H1 (cell line): ENCODE results near the gene MARCHF10. TPM values are rescaled to one million over a fixed set of nuclear protein-coding genes. Genes with fewer than 3 reads are reported as not detected.
A peak's percentile ranks its signal among the peaks of the same experiment; 100 is the strongest.

Experiments
- CTCF ChIA-PET: fragments of 300-600 bp; sonication (Branson Sonifier 250); formaldehyde crosslinking; loops from one replicate; lab custom pipeline; 2021; ENCODE audit not compliant: partially characterized antibody; lab: Charles Lee
- POLR2A ChIA-PET: fragments of 300-600 bp; sonication (Branson Sonifier 250); formaldehyde crosslinking; loops from one replicate; lab custom pipeline; 2021; ENCODE audit warnings: inconsistent platforms; ENCODE audit not compliant: partially characterized antibody; lab: Charles Lee
- DNase-seq, 2 experiments: peaks; one replicate each; pipeline versions ENCODE4 v3.0.0 to v3.0.0-alpha.2; 2010 to 2022; ENCODE audit warnings: low spot score in 2 of 2, low read depth in 1 of 2, mixed read lengths in 1 of 2
- FAIRE-seq: peaks from 2 replicates; lab custom pipeline; 2011; peaks lifted over from hg19 to GRCh38; lab: Jason Lieb, UNC
- H2AFZ ChIP-seq: 2 replicates; pipeline ENCODE4 v1.8.1; 2012; ENCODE audit warnings: low read length, inconsistent platforms
- H2AK5ac ChIP-seq: 2 replicates; pipeline ENCODE4 v1.6.1; 2013; ENCODE audit warnings: low read depth, low read length
- H2BK120ac ChIP-seq: replicated peaks from 2 replicates; pipeline ENCODE3; 2013; ENCODE audit warnings: low read depth, low read length, inconsistent platforms
- H2BK12ac ChIP-seq: 2 replicates; pipeline ENCODE4 v1.6.1; 2013; ENCODE audit warnings: low read depth, low read length
- H2BK15ac ChIP-seq: 2 replicates; pipeline ENCODE4 v1.6.1; 2013; ENCODE audit warnings: low read length
- H2BK20ac ChIP-seq: 2 replicates; pipeline ENCODE4 v1.6.1; 2013; ENCODE audit warnings: low read length
- H2BK5ac ChIP-seq: 2 replicates; pipeline ENCODE4 v1.6.1; 2013; ENCODE audit warnings: low read depth, low read length
- H3K14ac ChIP-seq: 2 replicates; pipeline ENCODE4 v1.6.1; 2013; ENCODE audit warnings: inconsistent platforms; ENCODE audit not compliant: insufficient read length
- H3K18ac ChIP-seq: 2 replicates; pipeline ENCODE4 v1.6.1; 2013; ENCODE audit warnings: low read length; ENCODE audit errors: extremely low read depth
- H3K23ac ChIP-seq: 2 replicates; pipeline ENCODE4 v1.6.1; 2013; ENCODE audit warnings: inconsistent platforms; ENCODE audit not compliant: insufficient read length
- H3K23me2 ChIP-seq: 2 replicates; pipeline ENCODE4 v1.6.1; 2013; ENCODE audit warnings: low read depth, low read length
- H3K27ac ChIP-seq: 2 replicates; pipeline ENCODE4 v1.6.1; 2011; ENCODE audit warnings: low read depth, low read length, inconsistent platforms
- H3K27me3 ChIP-seq, 4 experiments: replicated peaks in 1 of 4; 1 replicate in 1 of 4; 2 replicates in 3 of 4; pipeline versions ENCODE4 v1.6.1 to v1.8.1; 2011 to 2013; ENCODE audit warnings: low read length in 3 of 4, mild to moderate bottlenecking in 3 of 4, inconsistent platforms in 2 of 4, mixed read lengths in 2 of 4, moderate library complexity in 1 of 4; ENCODE audit not compliant: control insufficient read depth in 3 of 4, insufficient read depth in 3 of 4; ENCODE audit errors: extremely low read depth in 1 of 4
- H3K36me3 ChIP-seq, 4 experiments: 2 replicates each; pipeline versions ENCODE4 v1.6.1 to v1.8.1; 2011 to 2013; ENCODE audit warnings: mild to moderate bottlenecking in 4 of 4, low read length in 3 of 4, moderate library complexity in 2 of 4, control low read depth in 1 of 4, inconsistent platforms in 1 of 4; ENCODE audit not compliant: insufficient read depth in 4 of 4, control insufficient read depth in 2 of 4
- H3K4ac ChIP-seq: replicated peaks from 2 replicates; pipeline ENCODE3; 2013; ENCODE audit warnings: low read length, low read depth, mixed read lengths, inconsistent platforms; ENCODE audit not compliant: insufficient read length
- H3K4me1 ChIP-seq, 4 experiments: replicated peaks in 1 of 4; 1 replicate in 1 of 4; 2 replicates in 3 of 4; pipeline versions ENCODE4 v1.6.1 to v1.8.1; 2011 to 2013; ENCODE audit warnings: low read length in 3 of 4, inconsistent platforms in 2 of 4, mixed read lengths in 1 of 4; ENCODE audit not compliant: insufficient read depth in 4 of 4, control insufficient read depth in 3 of 4
- H3K4me2 ChIP-seq, 2 experiments: 2 replicates each; pipeline versions ENCODE4 v1.6.1 to v1.8.1; 2011 to 2013; ENCODE audit warnings: low read depth in 2 of 2, low read length in 2 of 2, control low read depth in 1 of 2, inconsistent platforms in 1 of 2, mild to moderate bottlenecking in 1 of 2; ENCODE audit not compliant: insufficient read depth in 1 of 2
- H3K4me3 ChIP-seq, 4 experiments: fragments of 200-600, 300-600 bp in 1 of 4; sonication (generic), shearing (Covaris generic), sonication (Bioruptor Twin) in 1 of 4; 2 replicates each; pipeline versions ENCODE4 v1.5.1 to v1.8.1; 2011 to 2016; ENCODE audit warnings: low read length in 4 of 4, low read depth in 3 of 4, control low read depth in 2 of 4, inconsistent platforms in 2 of 4, mild to moderate bottlenecking in 2 of 4, mixed read lengths in 1 of 4, moderate library complexity in 1 of 4; ENCODE audit not compliant: insufficient read depth in 2 of 4; ENCODE audit errors: extremely low read depth in 1 of 4
- H3K56ac ChIP-seq: replicated peaks from 2 replicates; pipeline ENCODE3; 2013; ENCODE audit warnings: low read depth, mild to moderate bottlenecking, mixed read lengths, low read length, inconsistent platforms; ENCODE audit not compliant: insufficient read length
- H3K79me1 ChIP-seq: 2 replicates; pipeline ENCODE4 v1.6.1; 2013; ENCODE audit warnings: low read depth, low read length, control low read depth
- H3K79me2 ChIP-seq, 2 experiments: 2 replicates each; pipeline versions ENCODE4 v1.6.1 to v1.8.1; 2012 to 2013; ENCODE audit warnings: low read length in 2 of 2, mild to moderate bottlenecking in 2 of 2, inconsistent platforms in 1 of 2; ENCODE audit not compliant: insufficient read depth in 2 of 2, control insufficient read depth in 1 of 2
- H3K9ac ChIP-seq, 4 experiments: replicated peaks in 1 of 4; 1 replicate in 1 of 4; 2 replicates in 3 of 4; pipeline versions ENCODE4 v1.6.1 to v1.8.1; 2011 to 2013; ENCODE audit warnings: low read depth in 3 of 4, low read length in 3 of 4, control low read depth in 2 of 4, mild to moderate bottlenecking in 2 of 4, moderate library complexity in 2 of 4, inconsistent platforms in 1 of 4; ENCODE audit errors: extremely low read depth in 1 of 4
- H3K9me3 ChIP-seq, 2 experiments: 2 replicates each; pipeline versions ENCODE4 v1.6.1 to v1.8.1; 2012 to 2013; ENCODE audit warnings: mild to moderate bottlenecking in 2 of 2, moderate library complexity in 2 of 2, control low read depth in 1 of 2, inconsistent platforms in 1 of 2, low read depth in 1 of 2, low read length in 1 of 2, mixed read lengths in 1 of 2; ENCODE audit not compliant: insufficient read depth in 2 of 2
- H4K20me1 ChIP-seq, 2 experiments: replicated peaks in 1 of 2; 2 replicates each; pipeline versions ENCODE3 to v1.8.1; 2011 to 2013; ENCODE audit warnings: inconsistent platforms in 2 of 2, low read length in 2 of 2, mild to moderate bottlenecking in 1 of 2; ENCODE audit not compliant: insufficient read depth in 2 of 2, control insufficient read depth in 1 of 2
- H4K5ac ChIP-seq: 2 replicates; pipeline ENCODE4 v1.6.1; 2013; ENCODE audit warnings: low read length, low read depth, mixed read lengths, inconsistent platforms; ENCODE audit not compliant: insufficient read length
- H4K8ac ChIP-seq: 2 replicates; pipeline ENCODE4 v1.8.0; 2013; ENCODE audit warnings: mild to moderate bottlenecking, moderate library complexity, low read length, inconsistent platforms; ENCODE audit not compliant: insufficient read depth; ENCODE audit errors: extremely low read depth
- H4K91ac ChIP-seq: replicated peaks from 2 replicates; pipeline ENCODE3; 2013; ENCODE audit warnings: low read length, mixed read lengths, inconsistent platforms; ENCODE audit not compliant: insufficient read length
- CBX8 ChIP-seq: fragments of 300-800, 300-1000 bp; sonication (generic); IDR thresholded peaks from 2 replicates; pipeline ENCODE4 v1.7.1; 2016; ENCODE audit warnings: low read depth, low read length, borderline replicate concordance
- EGR1 ChIP-seq: IDR thresholded peaks from 2 replicates; pipeline ENCODE4 v1.6.1; 2011; ENCODE audit warnings: low read depth, low read length, borderline replicate concordance
- KDM4A ChIP-seq: IDR thresholded peaks from one replicate; pipeline ENCODE4 v1.7.1; 2012; ENCODE audit warnings: low read depth, mild to moderate bottlenecking, moderate library complexity, low read length, inconsistent platforms; ENCODE audit not compliant: severe bottlenecking
- RXRA ChIP-seq: IDR thresholded peaks from 2 replicates; pipeline ENCODE4 v1.6.1; 2011; ENCODE audit warnings: low read depth, mild to moderate bottlenecking, low read length, moderate library complexity; ENCODE audit not compliant: insufficient read depth
- SIX5 ChIP-seq: IDR thresholded peaks from 2 replicates; pipeline ENCODE4 v1.6.1; 2011; ENCODE audit warnings: mild to moderate bottlenecking, low read depth, low read length
- SUZ12 ChIP-seq: fragments of 200-600 bp; sonication (generic); IDR thresholded peaks from 2 replicates; pipeline ENCODE4 v1.6.1; 2012; ENCODE audit warnings: mild to moderate bottlenecking, inconsistent platforms, low read length, moderate library complexity, mixed read lengths
- WGBS, 2 experiments: shearing (Covaris generic) in 1 of 2; methylation state at CpG; one replicate each; pipeline versions ENCODE4 v1.1.6 to v1.1.7; 2013 to 2015; ENCODE audit warnings: low lambda C conversion rate in 2 of 2, mixed read lengths in 2 of 2, inconsistent platforms in 1 of 2, low coverage in 1 of 2, missing lambda C conversion rate in 1 of 2; ENCODE audit not compliant: insufficient replicate concordance in 2 of 2, insufficient coverage in 1 of 2, insufficient read length in 1 of 2; ENCODE audit errors: extremely low coverage in 1 of 2, missing lambda C conversion rate in 1 of 2; 5-methylcytosine and 5-hydroxymethylcytosine counted together
- polyA plus RNA-seq, 7 experiments: library from polyadenylated mRNA; depleted of rRNA in 3 of 7; stranded (reverse) in 5 of 7; unstranded in 2 of 7; fragments of >200 nt in 5 of 7; fragments of 200-250 nt in 2 of 7; gene quantifications; 1 replicate in 5 of 7; 2 replicates in 1 of 7; 4 replicates in 1 of 7; pipeline versions ENCODE4 v1.2.1 to v1.2.3, GENCODE V29; 2011 to 2013; ENCODE audit warnings: missing spikeins in 2 of 7, mixed read lengths in 2 of 7
- total RNA-seq: library from RNA; stranded (reverse); fragmentation: NEBNext Ultra II Directional; extraction: Animal tissue kit (Norgen Biotek cat#: 25700); gene quantifications from 2 replicates; pipeline ENCODE4 v1.2.1, GENCODE V29; 2021
- TF ChIP-seq, protein P1 (sequence below), 3 experiments: IDR thresholded peaks; 1 replicate in 2 of 3; 2 replicates in 1 of 3; pipeline versions ENCODE4 v1.5.1 to v1.6.1; 2011; ENCODE audit warnings: low read length in 3 of 3, mild to moderate bottlenecking in 3 of 3, inconsistent platforms in 2 of 3, low read depth in 1 of 3, moderate library complexity in 1 of 3; ENCODE audit not compliant: insufficient read depth in 1 of 3; ENCODE audit errors: control extremely low read depth in 1 of 3

The MARCHF10 gene
- total and polyA plus RNA-seq, 2 of the 8 experiments (the other 6 are each of a cell fraction or from before 2014, with no cell fraction given) = 0.48 to 0.73 TPM

DNA sequence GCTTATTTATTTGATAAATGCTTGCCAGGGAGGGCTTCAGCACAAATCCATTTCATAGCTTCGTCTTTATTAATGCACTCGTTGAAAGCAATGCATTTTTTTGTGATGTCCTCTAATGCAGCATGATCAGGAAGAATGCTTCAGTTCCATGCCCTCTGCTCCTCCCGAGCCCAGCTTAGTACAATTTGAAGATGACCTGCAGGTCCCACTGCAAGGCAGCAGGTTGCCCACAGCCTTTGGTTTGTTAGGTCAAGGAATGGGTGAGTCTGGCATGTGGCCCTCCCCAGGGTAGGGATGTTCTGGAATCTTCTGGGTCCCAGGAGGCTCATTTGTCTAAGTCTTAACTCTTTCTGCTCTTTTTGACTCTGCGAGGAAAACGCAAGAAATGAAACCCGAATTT is 49.4 kb upstream of the MARCHF10 start:
- no peak for FAIRE-seq
- Histone ChIP-seq H3K36me3 (no peaks in the 10 kb centered on the region), H4K8ac (no peak overlapping the region), H3K23me2 (peaks cover 2% of the 10 kb centered on the region; the same call in 1 of the 2 replicates), H3K27me3 (no peaks in the 10 kb centered on the region), H2BK5ac (no peak overlapping the region), H3K9ac (no peak overlapping the region), H2AK5ac (no peak overlapping the region), H2AFZ (no peak overlapping the region), H4K20me1 (no peaks in the 10 kb centered on the region), H3K23ac (no peak overlapping the region), H3K56ac (no peak overlapping the region), H3K4ac (no peak overlapping the region), H2BK120ac (no peak overlapping the region), H3K9me3 (no peaks in the 10 kb centered on the region), H4K5ac (no peak overlapping the region), H3K4me1 (no peaks in the 10 kb centered on the region; a peak in 2 of 7 replicates), H3K79me2 (no peaks in the 10 kb centered on the region), H3K79me1 (no peaks in the 10 kb centered on the region), H3K4me2 (no peak overlapping the region), H4K91ac (no peak overlapping the region), H2BK12ac (no peak overlapping the region), H3K18ac (no peak overlapping the region), H3K27ac (no peak overlapping the region), H2BK20ac (no peak overlapping the region)
- DNase-seq = peak in 1 of 2 experiments; percentile 16
- WGBS, 2 experiments = 85% methylated on average over 6 of the region's 6 CpGs; no CpG with 5 or more reads in 1 of the 2 experiments
- POLR2A ChIA-PET = no interaction called here
- TF ChIP-seq EGR1 = no peak
- TF ChIP-seq RXRA = no peak
- TF ChIP-seq, protein P1, sequence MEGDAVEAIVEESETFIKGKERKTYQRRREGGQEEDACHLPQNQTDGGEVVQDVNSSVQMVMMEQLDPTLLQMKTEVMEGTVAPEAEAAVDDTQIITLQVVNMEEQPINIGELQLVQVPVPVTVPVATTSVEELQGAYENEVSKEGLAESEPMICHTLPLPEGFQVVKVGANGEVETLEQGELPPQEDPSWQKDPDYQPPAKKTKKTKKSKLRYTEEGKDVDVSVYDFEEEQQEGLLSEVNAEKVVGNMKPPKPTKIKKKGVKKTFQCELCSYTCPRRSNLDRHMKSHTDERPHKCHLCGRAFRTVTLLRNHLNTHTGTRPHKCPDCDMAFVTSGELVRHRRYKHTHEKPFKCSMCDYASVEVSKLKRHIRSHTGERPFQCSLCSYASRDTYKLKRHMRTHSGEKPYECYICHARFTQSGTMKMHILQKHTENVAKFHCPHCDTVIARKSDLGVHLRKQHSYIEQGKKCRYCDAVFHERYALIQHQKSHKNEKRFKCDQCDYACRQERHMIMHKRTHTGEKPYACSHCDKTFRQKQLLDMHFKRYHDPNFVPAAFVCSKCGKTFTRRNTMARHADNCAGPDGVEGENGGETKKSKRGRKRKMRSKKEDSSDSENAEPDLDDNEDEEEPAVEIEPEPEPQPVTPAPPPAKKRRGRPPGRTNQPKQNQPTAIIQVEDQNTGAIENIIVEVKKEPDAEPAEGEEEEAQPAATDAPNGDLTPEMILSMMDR (IDR thresholded peaks at IDR 0.05; ENCODE audit: control extremely low read depth in 1 of 3, insufficient read depth in 1 of 3, low read depth in 1 of 3, low read length in 3 of 3) = no peak
- no peak for TF ChIP-seq CBX8
- TF ChIP-seq SUZ12 = no peak
- TF ChIP-seq KDM4A = no peak
- no peak for TF ChIP-seq SIX5
- TF ChIP-seq, all 59 proteins: peak for 0
- Histone ChIP-seq H3K4me3 (no peak overlapping the region), H2BK15ac (no peak overlapping the region), H3K14ac (no peak overlapping the region)
- CTCF ChIA-PET = interaction anchor here (0.7 kb wide), 1 partner anchor 111 kb away, joined by 3 read pairs; no protein-coding TSS in a partner anchor
